LNCAP (cell line): Measurements from ENCODE around the gene PTPN13.

Source experiments
- TF ChIP-seq, protein P1 (sequence below): fragments of 450-650 bp; IDR thresholded peaks from 2 replicates; pipeline ENCODE4 v1.5.1; 2017; ENCODE audit warnings: mild to moderate bottlenecking

PTPN13 gene

DNA sequence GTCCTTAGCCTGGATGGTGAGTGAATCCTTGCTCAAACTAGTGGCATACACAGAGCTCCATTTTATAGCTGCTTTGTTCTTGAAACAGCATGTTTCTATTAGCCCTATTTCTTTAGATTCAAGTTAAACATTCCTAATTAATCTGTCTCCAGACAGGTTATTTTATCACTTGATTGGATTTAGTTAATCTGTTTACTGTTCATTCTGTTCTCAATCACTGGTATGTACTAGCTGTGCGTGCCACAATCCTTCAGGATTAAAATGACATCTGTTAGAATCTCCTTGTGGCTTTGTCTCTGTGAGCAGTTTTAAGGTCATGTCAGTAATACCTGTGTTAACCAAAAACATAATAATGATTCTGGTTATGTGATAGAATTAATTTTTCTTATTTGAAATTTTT lies 36.5 kb downstream of the PTPN13 start:
- TF ChIP-seq, protein P1, sequence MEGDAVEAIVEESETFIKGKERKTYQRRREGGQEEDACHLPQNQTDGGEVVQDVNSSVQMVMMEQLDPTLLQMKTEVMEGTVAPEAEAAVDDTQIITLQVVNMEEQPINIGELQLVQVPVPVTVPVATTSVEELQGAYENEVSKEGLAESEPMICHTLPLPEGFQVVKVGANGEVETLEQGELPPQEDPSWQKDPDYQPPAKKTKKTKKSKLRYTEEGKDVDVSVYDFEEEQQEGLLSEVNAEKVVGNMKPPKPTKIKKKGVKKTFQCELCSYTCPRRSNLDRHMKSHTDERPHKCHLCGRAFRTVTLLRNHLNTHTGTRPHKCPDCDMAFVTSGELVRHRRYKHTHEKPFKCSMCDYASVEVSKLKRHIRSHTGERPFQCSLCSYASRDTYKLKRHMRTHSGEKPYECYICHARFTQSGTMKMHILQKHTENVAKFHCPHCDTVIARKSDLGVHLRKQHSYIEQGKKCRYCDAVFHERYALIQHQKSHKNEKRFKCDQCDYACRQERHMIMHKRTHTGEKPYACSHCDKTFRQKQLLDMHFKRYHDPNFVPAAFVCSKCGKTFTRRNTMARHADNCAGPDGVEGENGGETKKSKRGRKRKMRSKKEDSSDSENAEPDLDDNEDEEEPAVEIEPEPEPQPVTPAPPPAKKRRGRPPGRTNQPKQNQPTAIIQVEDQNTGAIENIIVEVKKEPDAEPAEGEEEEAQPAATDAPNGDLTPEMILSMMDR = no peak

DNA sequence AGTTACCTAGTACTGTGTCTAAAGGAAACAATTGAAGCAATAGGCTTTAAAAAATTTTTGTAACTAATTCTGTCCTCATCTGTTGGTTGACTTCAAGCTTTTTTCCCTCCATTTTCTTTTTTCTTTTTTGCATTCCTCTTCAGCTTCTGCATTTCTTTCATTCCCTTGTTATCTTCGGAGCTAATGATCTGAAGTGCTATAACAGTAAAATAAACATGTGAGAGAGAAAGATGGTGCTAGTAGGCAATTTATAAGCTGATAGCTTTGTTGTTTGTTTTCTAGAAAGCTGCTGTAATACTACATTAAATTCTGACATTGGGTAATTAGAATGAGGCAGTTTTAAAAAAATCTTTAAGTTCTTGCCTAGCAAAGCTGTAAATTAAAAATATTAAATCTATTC lies 37.1 kb downstream of the PTPN13 start:
- TF ChIP-seq, protein P1 = no peak

DNA sequence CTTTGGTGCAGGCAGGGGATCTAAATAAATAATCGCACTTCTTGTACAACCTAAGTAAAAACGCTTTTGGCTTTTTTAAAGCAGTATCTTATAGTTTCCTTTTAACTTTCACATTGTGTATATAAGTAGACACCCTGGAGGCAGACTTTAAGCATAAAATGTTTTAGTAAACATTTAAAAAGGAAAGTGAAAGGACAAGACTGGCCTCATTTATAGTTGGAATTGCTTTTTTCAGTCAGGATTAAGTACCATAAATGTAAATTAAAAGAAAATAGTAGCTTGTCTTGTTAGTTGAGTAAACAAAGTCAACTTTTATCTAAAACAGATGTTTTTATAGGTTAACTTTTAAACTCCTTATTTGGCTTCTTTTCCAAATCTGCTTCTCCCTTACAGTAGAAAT lies 39.7 kb downstream of the PTPN13 start:
- TF ChIP-seq, protein P1 = no peak

DNA sequence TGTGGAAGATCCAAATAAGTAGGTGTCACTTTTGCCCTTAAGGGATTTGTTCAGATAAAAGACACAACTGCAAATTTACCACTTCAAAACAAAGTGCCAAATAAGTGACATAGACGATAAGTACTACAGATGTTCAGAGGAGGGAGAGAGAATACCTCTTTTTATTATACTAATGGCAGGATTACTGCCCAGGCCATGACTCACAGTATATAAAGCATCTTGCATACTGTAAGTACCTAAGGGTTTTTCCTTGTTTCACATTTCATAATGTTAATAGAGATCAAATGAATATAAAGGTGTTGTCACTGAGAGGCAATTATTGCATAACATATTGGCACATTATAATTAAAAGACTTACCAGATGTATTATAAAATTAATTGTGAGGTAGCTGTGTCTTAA lies 46.4 kb downstream of the PTPN13 start:
- TF ChIP-seq, protein P1 = no peak

DNA sequence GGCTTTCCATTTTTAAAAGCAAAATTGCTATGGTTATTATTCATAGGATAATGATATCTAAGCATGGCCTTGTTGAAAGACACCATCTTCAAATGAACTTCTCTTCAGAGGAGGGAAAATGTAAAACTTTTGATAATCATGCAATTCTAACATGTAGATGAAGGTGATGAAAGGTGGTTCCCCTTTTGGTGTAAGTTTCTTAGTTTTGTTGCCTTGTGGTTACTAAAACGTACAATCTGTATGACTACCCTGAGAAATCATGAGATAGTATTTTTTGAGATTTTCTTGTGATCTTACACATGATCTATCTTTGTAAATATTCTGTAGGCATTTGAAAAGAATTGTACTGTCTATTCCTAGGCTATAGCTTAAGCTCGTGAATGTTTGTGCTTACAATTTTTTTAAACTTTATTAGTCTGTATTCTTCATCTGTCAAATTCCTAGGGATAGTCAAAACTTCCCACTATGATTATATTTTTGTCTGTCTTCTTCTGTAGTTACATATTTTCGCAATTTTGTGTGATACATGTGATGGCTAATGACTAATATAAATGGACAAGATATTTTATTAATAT lies 47.5 kb downstream of the PTPN13 start:
- TF ChIP-seq, protein P1 = no peak

DNA sequence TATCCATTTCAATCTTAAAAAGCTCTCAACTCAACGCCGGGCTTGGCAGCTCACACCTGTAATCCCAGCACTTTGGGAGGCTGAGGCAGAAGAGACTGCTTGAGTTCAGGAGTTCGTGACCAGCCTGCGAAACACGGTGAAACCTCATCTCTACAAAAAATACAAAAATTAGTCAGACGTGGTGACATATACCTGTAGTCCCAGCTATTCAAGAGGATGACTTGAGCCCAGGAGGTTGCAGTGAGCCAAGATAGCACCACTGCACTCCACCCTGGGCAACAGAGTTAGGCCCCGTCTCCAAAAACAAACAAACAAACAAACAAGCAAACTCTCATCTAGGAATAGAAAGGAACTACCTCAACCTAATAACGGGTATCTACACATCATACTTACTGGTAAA lies 50.8 kb downstream of the PTPN13 start:
- TF ChIP-seq, protein P1 = no peak

DNA sequence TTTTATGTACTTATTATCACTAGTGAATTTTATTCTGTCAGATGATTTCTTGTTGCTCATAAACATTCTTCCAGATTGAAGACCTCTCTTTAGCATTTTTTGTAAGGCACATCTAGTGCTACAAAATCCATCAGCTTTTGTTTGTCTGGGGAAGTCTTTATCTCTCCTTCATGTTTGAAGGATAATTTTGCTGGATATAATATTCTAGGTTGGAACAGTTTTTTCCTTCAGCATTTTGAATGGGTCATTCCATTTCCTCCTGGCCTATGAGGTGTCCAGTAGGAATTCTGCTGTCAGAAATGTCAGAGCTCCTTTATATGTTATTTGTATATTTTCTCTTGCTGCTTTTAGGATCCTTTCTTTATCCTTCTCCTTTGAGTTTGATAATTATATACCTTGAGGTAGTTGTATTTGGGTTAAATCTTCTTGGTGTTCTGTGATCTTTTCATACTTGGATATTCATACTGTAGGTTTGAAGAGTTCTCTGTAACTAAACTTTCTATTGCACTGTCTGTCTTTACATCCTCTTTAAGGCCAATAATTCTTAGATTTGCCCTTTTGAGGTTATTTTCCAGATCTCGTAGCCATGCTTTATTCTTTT lies 58.3 kb downstream of the PTPN13 start:
- TF ChIP-seq, protein P1 = no peak
